Measurements from ENCODE around the gene VIPR2. TPM values are rescaled to one million over a fixed set of nuclear protein-coding genes. Genes with fewer than 3 reads are reported as not detected.

Gene VIPR2
- polyA plus RNA-seq, 1 donor from 2014 or later = 0.51 TPM

DNA sequence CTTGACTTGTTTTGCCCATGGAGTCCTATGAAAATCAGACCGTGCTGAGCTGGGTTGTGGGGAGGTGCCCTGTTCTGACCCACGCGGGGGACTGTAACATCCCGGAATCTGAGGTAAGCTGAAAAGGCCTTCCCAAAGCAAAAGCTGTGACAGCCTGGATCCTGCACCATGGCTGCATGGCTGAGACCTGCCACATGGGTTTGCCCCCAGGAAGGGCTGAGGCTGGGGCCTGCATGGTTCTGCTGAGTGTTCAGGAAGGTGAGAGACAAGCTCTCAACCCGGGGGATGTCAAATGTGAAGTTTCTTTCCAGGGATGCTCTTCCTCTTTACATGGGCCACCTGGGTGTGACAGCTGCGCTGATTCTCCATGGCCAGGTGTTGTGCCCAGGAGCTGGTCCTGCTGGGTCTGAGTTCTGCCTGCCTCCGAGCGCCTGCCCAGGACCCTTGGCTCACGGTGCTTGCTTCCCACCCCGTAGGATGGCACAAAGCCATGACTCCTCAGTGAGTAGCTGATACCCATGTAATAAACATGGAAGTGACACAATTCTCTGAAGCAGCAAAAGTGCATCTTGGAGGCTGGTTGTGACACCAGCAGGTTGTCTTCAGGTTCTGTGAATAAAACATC lies 58.3 kb downstream of the VIPR2 start:
- Histone ChIP-seq H2AFZ (ENCODE audit: low read depth, low read length) (no peak overlapping the region), H3K36me3 (ENCODE audit: insufficient read depth, low read length) (no peaks in the 10 kb centered on the region), H3K9me2 (ENCODE audit: insufficient read depth, low read length) (no peaks in the 10 kb centered on the region), H3K9ac (ENCODE audit: low read length) (no peak overlapping the region), H3K27me3 (ENCODE audit: insufficient read depth, low read depth, low read length) (no peaks in the 10 kb centered on the region), H3F3A (ENCODE audit: insufficient read depth, low read length, poor library complexity, severe bottlenecking) (no peaks in the 10 kb centered on the region), H3K4me2 (ENCODE audit: low read length) (no peak overlapping the region), H4K20me1 (ENCODE audit: insufficient read depth) (no peaks in the 10 kb centered on the region), H3K9me3 (ENCODE audit: low read length) (no peaks in the 10 kb centered on the region), H3K79me2 (replicated peaks; ENCODE audit: insufficient read depth, low read length) (no peaks in the 10 kb centered on the region), H3K27ac (ENCODE audit: low read length) (no peak overlapping the region), H3K4me3 (ENCODE audit: low read length) (no peak overlapping the region)
- TF ChIP-seq, protein P1, sequence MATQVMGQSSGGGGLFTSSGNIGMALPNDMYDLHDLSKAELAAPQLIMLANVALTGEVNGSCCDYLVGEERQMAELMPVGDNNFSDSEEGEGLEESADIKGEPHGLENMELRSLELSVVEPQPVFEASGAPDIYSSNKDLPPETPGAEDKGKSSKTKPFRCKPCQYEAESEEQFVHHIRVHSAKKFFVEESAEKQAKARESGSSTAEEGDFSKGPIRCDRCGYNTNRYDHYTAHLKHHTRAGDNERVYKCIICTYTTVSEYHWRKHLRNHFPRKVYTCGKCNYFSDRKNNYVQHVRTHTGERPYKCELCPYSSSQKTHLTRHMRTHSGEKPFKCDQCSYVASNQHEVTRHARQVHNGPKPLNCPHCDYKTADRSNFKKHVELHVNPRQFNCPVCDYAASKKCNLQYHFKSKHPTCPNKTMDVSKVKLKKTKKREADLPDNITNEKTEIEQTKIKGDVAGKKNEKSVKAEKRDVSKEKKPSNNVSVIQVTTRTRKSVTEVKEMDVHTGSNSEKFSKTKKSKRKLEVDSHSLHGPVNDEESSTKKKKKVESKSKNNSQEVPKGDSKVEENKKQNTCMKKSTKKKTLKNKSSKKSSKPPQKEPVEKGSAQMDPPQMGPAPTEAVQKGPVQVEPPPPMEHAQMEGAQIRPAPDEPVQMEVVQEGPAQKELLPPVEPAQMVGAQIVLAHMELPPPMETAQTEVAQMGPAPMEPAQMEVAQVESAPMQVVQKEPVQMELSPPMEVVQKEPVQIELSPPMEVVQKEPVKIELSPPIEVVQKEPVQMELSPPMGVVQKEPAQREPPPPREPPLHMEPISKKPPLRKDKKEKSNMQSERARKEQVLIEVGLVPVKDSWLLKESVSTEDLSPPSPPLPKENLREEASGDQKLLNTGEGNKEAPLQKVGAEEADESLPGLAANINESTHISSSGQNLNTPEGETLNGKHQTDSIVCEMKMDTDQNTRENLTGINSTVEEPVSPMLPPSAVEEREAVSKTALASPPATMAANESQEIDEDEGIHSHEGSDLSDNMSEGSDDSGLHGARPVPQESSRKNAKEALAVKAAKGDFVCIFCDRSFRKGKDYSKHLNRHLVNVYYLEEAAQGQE (IDR thresholded peaks at IDR 0.05; ENCODE audit: borderline replicate concordance) = no peak
- TF ChIP-seq RAD21 (conservative IDR thresholded peaks at IDR 0.05) (no peak), POLR2AphosphoS5 (IDR thresholded peaks at IDR 0.05) (no peak), EP300 (conservative IDR thresholded peaks at IDR 0.05; ENCODE audit: poor library complexity, severe bottlenecking) (no peak), EZH2 (IDR thresholded peaks at IDR 0.05; ENCODE audit: borderline replicate concordance, insufficient read depth, low read length, poor library complexity, severe bottlenecking) (no peak), MXI1 (conservative IDR thresholded peaks at IDR 0.05; ENCODE audit: poor library complexity, severe bottlenecking) (no peak), SMC3 (conservative IDR thresholded peaks at IDR 0.05; ENCODE audit: poor library complexity) (no peak), TAF1 (IDR thresholded peaks at IDR 0.05; ENCODE audit: low read depth) (no peak)
- TF ChIP-seq, protein P2, sequence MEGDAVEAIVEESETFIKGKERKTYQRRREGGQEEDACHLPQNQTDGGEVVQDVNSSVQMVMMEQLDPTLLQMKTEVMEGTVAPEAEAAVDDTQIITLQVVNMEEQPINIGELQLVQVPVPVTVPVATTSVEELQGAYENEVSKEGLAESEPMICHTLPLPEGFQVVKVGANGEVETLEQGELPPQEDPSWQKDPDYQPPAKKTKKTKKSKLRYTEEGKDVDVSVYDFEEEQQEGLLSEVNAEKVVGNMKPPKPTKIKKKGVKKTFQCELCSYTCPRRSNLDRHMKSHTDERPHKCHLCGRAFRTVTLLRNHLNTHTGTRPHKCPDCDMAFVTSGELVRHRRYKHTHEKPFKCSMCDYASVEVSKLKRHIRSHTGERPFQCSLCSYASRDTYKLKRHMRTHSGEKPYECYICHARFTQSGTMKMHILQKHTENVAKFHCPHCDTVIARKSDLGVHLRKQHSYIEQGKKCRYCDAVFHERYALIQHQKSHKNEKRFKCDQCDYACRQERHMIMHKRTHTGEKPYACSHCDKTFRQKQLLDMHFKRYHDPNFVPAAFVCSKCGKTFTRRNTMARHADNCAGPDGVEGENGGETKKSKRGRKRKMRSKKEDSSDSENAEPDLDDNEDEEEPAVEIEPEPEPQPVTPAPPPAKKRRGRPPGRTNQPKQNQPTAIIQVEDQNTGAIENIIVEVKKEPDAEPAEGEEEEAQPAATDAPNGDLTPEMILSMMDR (IDR thresholded peaks at IDR 0.05; ENCODE audit: poor library complexity, severe bottlenecking) = no peak

DNA sequence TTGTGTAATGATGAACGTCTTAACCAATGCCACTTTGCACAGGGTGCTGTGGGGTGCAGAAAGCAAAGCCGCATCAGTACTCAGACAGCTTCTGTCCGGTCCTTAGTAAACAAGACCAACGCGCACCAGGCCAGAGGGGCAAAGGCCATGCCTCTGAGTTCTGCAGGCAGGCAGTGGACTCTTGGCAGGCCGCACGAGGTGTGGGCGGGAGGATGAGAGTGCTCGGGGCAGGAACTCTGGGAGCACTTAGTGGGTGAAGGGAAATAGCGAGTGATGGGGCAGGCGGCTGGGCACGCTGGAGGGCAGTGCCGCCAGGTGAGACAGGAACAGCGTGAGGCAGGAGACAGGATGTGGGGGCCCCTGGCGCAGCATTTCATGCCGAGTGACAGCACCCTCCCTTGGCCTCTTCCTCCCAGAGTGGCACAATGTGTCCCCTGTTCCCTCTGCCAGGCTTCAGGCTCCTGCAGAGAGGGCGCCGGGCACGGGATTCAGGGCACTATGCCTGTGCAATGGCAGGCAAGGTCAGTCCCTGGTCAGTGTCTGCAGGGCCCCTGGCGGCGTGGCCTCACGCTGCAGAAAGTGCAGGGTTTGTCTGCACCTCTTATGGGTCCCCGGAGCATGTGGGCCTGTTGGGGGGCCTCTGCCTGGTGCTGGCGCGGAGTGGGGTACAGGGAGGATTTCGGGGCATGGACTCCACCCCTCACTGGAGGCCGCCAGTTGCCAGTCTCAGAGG lies 60.4 kb downstream of the VIPR2 start:
- Histone ChIP-seq H3K4me2 (ENCODE audit: low read length) (no peak overlapping the region), H3K4me3 (ENCODE audit: low read length) (no peak overlapping the region), H3K27ac (ENCODE audit: low read length) (no peak overlapping the region), H3K9ac (ENCODE audit: low read length) (no peak overlapping the region), H3K36me3 (ENCODE audit: insufficient read depth, low read length) (no peaks in the 10 kb centered on the region), H3K79me2 (replicated peaks; ENCODE audit: insufficient read depth, low read length) (no peaks in the 10 kb centered on the region), H4K20me1 (ENCODE audit: insufficient read depth) (no peaks in the 10 kb centered on the region), H3K9me3 (ENCODE audit: low read length) (no peaks in the 10 kb centered on the region), H3F3A (ENCODE audit: insufficient read depth, low read length, poor library complexity, severe bottlenecking) (no peaks in the 10 kb centered on the region), H3K27me3 (ENCODE audit: insufficient read depth, low read depth, low read length) (no peaks in the 10 kb centered on the region), H2AFZ (ENCODE audit: low read depth, low read length) (no peak overlapping the region), H3K9me2 (ENCODE audit: insufficient read depth, low read length) (no peaks in the 10 kb centered on the region)
- TF ChIP-seq POLR2AphosphoS5 (IDR thresholded peaks at IDR 0.05) (no peak), EP300 (conservative IDR thresholded peaks at IDR 0.05; ENCODE audit: poor library complexity, severe bottlenecking) (no peak), SMC3 (conservative IDR thresholded peaks at IDR 0.05; ENCODE audit: poor library complexity) (no peak), MXI1 (conservative IDR thresholded peaks at IDR 0.05; ENCODE audit: poor library complexity, severe bottlenecking) (no peak), EZH2 (IDR thresholded peaks at IDR 0.05; ENCODE audit: borderline replicate concordance, insufficient read depth, low read length, poor library complexity, severe bottlenecking) (no peak), TAF1 (IDR thresholded peaks at IDR 0.05; ENCODE audit: low read depth) (no peak), RAD21 (conservative IDR thresholded peaks at IDR 0.05) (no peak)
- TF ChIP-seq, protein P2 (IDR thresholded peaks at IDR 0.05; ENCODE audit: poor library complexity, severe bottlenecking) = no peak
- TF ChIP-seq, protein P1 (IDR thresholded peaks at IDR 0.05; ENCODE audit: borderline replicate concordance) = no peak

Measured in neural cell (in vitro differentiated cells).